HUDEP-2 (cell line): ENCODE data around the gene AUTS2.

Experiments
- DNase-seq, 76 experiments: peaks; one replicate each; lab custom pipeline; 2025; ENCODE audit not compliant: unreplicated experiment in 76 of 76; lab: John Stamatoyannopoulos, UW

Gene AUTS2

DNA sequence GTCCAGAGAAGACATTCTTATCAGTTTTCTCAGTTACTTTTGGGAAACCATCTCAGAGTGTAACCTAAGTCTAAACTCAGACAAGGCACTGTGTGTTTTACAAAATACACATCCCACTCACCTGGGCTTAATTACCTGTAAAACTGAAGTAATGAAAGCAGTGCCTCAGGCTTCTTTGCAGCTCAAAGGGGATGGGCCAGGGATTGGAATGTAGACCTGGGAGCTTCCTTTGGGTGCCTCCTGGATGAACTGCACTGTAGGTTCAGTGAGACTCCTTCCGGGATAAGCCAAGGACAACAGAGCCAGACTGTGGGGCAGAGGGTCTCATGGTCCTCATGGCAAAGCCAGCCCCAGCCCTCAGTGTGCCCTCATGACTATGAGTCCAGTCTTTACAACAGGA lies 861.3 kb downstream of the AUTS2 start:
- no peak for DNase-seq

DNA sequence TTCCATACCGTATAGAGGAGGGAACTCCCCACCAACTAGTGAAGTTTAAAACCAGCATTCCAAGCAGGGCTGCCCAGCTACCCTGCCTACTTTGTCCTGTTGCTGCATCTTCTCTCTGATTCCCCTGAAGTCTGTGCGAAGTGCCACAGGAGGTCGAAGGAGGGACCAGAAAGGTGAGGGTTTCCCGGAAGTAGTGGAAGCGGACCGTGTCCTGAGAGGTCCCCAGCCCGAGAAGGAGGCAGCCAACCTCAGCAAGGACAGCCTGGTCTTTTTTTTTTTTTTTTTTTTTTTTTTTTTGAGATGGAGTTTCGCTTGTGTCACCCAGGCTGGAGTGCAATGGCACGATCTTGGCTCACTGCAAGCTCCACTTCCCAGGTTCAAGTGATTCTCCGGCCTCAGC lies 861.8 kb downstream of the AUTS2 start:
- no peak for DNase-seq

DNA sequence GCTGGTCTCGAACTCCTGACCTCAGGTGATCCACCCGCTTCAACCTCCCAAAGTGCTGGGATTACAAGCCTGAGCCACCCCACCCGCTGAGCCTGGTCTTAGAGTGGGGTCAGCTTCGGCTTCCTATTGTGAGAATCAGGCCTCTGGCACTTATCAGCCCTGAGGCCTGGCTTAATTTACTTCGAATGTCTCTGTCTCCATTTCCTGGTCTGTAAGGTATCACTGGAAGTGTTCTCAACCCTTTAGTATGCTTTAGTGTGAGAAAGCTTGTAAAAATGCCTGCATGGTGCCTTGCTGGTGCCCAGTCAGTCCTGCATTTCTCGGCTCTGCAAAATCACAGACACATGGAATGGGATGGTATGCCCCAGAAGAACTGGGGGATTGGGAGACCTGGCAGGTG lies 862.3 kb downstream of the AUTS2 start:
- DNase-seq, result no peak

DNA sequence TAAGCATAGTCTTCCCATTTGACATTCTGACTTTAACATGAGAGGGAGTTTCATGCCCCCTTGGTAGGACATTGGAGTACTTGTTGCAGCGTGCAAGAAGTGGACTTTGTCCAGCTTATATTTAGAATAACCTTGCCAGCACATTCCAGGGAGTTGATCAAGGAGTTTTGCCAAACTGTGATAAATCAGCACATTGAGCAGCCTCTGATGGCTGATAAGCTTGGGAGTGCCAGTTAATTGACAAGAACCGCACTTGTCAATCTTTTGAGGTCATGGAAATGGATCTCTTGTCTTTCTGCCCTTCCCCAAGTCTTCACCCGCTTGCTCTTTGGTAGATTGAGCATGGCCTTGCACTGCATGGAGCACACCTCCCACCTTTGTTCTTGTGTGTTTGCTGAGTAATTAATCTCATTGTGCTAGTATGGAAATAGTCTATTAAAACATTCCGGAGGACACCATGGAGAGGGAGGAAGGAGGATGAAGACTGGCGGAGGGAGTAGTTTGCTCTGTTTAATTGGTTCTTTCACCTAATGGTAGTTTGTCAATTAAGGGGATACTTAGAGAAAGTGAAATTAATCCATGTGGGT lies 865.2 kb downstream of the AUTS2 start:
- DNase-seq, result no peak

DNA sequence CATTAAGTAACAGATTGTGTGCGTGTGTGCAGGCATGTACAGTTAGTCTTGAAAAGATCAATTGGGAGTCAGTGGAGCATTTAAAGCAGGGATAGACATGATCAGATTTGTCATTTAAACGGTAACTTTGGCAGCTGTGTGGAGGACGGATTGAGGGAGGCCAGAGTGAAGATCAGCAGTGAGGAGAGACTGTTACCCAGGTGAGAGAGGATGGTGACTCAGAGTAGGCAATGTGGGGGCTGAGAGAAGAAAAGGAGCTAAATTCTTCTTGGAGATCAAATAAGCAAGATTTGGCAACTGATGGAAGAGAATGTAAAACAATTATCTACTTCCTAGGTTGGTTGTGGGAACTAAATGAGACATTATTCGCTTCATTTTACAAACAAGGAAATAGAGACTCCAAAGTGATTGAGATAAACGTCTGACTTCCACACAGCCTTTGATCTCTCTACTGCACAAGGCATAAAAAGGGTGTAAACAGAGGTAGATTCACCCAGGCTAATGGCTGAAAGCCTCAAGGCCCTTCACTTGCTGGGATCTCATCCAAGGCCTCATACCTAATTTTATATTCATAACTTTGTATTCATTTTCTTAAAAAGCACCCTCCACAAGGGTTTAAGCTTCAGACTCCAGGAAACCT lies 868.6 kb downstream of the AUTS2 start:
- DNase-seq, result no peak

DNA sequence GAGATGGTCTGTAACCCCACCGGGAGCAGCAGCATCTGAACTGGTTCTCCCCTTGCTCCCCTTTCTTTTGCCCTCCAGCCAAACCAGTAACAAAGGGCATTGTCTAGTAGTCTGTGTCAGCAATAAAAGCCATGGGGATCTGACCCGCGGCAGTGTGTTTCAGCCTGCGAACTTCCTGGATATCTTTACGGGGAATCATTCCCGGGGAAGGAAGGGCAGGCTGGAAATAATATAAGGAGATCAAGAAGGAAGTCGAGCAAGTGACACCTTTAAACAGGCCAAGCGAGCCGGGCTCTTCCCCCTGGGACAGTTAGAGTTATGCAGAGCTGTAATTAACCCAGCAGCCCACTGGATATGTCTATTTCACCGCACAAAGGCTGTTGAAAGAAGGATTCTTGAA lies 872.5 kb downstream of the AUTS2 start:
- DNase-seq, result no peak

DNA sequence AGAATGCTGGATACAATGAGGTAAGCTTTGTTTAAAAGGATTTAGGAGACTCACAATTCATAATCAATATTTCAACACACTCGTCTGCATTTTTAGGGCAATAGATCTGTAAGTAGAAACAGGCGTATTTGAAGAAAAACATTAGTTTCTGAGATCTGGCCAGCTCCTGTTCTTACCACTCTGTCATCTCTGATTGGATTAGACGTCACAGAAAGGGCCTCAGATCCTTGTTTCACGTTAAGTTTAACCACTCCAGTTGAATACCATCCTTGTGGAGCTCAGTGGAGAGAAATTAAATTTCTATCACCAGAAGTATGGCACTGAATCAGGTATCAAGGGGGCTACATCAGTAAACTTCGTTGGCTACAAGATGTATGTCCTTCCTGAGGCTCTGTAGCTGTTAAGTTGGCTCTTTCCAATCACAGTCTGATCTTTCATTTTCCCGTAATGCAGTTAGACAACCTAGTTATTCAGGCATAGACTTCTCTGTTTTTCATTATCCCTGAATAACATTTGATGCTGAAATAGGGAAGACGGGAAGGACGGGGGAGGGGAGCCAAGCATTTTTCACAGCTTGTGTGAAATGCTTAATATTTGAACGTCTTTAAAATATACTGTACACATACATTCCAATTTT lies 874.4 kb downstream of the AUTS2 start:
- DNase-seq, result no peak

DNA sequence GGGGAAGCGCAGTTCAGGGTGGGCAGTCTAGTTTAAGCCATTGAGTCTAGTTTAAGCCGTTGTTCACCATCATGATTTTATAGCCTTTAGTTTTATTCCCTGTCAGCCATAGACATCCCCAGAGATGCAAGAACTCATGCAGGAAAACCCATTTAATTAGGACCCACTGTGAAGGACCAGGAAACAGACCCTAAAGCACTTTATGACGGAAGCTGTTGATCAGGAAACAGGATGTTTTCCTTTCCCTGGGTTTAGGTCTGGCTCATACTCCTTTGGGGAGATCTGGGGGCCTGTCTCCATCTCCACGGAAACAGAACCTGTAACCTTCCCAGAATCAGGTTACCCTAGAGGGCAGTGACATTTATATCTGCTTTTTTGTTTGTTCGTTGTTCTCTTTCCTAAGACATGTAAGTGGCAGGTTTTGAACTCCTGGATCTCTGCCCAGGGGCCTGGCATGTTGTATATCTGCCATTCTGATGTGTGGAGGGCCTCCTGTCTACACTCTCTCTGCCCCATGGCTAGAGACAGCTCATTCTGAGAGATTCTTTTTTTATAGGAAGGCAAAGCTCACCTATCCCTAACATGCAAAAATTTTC lies 876.5 kb downstream of the AUTS2 start:
- DNase-seq, result no peak

DNA sequence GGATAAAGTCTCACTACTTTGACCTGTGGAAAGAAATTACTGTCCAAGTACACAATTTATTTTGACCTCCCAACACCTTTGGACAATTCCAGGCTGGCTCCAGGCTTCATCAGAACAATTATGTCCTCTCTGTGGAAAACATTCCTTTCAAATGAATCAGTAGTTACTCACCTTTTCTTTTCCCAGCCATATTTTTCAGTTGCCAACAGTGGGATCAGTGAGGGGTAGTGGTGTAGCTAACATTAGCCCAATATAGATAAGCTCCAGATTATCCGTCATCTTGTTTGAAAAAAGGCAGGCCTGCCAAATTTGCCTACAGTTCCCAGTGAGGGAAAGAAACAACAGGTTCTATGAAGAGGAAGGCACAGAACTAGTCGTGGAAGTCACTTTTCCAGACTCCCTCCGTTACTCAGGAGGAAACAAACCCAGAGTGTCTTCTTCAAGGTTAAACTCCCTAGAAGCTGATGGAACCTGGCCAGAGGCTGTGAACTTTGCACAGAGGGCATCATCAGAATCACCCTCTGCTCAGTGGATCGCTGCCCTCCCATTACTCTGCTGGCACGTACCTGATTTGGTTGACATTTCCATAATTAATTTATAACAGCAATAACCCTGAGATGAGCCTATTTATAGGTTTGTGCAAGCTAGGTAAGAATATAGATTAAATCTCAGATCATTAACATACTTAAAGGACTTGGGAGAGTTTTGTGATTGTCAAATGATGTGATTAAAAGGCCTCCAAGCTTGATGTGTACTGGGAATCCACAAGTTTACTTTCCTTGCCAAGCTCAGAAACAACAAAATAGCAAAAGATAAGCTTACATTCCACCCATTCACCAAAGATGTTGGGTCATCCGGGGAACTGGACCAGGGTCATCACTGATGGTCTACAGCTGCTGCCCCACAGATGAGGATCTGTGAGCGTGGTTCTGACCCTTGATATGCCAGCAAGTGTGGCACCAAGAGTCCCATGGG lies 879.0 kb downstream of the AUTS2 start:
- no peak for DNase-seq

DNA sequence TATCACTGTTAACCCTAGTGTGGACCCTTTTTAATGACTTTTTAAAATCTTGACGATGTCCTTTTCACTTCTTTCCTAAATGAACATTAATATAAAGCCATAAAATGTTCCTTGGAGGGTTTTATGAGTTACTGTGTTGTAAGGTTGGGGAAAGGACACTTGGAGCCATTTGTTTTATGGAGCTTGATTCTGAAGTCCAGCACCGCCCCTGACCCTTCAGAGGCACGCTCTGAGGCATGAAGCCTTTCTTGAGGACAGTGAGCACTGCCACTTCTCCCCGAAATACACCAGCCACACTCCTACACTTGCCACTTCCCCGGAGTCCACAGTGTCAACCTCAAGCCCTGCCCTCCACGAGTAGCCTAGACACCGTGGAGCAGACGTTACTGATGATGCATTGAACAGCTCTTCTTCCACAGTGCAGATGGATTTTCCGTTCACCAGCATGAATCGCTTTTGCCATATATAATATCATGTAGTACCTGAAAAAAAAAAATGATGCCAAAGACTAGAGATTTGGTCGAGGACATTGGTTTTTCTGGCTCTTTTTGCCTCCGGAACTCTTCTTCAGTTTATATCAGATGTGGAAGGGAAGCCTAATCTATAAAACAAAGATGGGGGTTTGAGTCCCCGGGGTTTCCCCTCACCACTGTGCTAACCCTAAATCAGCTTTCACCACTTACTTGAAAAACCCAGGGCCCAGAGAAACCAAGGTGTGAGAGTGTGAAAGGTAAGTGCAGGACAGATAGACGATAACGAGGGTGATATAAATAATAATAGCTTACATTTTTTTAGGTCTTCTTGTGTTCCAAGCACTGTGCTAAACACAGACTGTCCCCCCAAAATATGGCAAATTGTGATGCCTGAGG lies 881.1 kb downstream of the AUTS2 start:
- no peak for DNase-seq

DNA sequence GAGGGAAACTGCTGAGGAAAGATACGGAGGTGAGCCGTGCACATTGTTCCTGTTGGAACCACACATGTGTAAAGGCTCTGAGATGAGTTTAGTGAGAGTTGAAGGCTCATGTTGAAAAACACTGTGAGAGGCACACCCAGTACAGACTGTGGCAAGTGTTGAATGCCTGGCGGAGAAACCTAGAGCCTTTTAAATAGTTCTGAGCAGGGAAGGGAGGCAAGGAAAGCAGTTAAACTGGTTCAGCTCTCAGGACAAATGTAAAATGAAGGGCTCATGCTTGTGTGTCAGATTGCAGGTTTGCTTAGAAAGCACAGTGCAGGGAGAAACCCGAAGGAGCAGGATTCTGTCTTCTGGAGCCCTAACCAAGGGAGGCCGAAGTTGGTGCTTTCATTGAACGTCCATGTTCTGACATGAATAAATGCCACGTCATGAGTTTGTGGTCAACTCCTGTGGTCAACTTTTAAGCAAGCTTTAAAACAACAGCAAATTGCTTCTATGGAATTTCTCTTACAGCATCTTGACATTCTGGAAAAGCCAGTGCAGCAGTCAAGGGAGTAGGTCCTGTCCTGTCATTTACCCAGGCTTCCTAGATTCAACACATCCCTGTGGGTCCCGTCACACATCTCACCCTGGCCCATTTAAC lies 882.8 kb downstream of the AUTS2 start:
- DNase-seq, result no peak

DNA sequence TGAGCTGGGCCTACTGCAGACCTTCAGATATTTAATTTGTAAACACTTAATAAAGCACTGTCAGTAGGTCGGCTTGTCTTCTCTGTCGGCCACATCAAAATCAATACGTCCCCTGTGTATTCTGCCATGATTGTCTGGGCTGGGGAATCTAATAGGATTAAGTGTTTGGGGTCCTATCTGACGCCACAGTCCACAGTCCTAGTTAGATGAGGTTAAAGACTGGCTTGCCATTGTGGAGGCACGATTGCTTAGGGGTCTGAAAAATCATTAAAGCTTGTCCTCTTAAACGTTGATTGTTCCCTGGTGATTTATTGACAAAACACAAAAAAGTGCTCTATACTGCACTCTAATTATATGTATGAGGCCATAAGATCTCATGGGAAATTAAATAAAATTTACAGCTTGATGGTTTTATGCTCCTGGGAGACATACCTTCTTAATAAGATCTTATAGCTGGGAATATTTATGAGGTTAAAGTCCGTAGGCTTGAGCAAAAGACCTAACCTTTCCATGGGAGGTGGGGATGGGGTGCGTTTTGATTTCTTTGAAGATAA lies 883.4 kb downstream of the AUTS2 start:
- no peak for DNase-seq

DNA sequence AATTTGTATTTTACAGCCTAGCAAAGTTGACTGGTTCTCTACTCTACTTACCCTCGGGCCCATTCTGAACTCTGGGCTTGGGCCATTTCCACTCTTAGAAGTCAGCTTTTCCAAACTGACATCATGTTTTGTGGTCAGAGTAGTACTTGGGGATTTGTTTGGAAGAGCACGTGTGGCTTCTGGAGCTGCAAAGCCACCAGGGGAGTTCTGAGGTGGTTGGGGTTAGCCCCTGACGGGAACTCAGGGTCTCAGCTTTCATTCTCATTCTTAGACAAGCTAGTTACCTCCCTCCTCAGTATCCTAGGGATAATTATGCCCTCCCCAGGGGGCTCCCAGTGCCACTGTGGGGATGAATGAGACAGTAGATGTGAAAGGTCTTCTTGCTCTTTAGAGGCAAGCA lies 886.0 kb downstream of the AUTS2 start:
- no peak for DNase-seq

DNA sequence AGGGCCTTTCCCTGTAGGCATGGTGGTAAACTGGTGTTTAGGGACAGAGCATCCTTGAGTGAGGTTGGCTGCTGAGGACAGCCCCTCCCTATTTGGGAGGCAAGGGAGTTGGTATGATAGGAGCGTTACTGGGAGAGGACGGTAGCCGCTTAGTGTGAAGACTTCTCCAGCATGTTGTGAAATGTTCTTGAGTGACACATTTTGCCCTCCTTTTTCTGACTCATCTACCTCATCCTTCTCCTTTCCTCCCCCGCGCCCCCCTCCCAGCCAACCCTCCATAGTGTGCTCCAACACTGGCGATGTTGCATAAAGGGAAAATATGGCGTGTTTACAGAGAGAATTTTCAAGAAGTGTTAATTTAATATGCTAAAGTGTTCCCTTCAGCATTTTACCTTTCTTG lies 888.7 kb downstream of the AUTS2 start:
- no peak for DNase-seq

DNA sequence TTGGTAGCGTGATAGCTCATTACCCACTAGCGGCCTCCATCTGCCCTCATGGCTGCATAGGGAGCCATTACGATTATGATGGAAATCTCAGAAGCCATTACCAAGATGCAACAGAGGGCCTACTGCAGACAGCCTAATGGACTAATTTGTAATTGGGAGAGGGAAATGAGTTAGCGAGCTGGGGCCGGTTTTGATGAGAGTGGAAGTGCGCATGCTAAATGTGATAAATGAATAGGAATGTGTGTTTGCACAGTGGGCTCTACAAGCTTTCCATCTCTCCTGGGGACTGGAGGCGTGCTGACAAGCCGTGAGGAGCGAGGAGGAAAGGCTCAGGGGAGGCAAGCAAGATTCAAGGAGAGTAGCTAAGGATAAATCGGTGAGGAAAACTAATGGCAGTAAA lies 889.2 kb downstream of the AUTS2 start:
- no peak for DNase-seq

DNA sequence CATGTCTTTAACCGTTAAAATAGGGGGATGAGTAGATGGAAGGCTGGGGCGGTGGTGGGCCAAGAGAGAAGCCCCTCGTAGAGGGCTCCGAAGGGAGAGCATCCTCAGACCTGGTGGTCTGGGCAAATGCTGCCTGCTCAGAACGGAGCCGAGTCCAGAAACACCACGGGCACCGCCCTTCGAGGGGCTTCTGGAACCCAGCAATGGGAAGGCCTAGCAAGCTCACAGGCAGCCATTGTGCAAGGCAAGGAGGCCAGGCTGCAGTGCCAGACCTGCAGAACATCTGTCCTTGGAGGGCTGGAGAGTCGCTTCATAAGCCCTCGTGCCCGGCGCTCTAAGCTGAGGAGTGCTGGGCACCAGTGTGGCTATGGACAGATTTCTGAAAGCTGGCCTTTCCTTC lies 889.6 kb downstream of the AUTS2 start:
- DNase-seq, result no peak

DNA sequence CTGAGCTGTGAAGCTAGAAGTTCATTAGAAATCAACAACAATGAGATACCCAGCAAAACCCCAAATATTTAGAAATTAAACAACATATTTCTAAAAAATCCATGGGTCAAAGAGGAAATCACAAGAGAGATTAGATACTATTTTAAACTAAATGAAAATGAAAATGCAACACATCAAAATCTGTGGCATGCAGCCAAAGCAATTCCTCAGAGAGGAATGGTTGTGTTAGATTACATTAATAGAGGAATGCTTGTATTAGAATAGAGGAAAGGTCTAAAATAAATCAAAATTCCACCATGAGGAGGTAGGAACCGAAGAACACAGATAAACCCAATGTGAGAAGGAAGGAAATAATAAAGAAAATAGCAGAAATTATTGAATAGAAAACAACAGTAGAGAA lies 891.5 kb downstream of the AUTS2 start:
- DNase-seq, result no peak

DNA sequence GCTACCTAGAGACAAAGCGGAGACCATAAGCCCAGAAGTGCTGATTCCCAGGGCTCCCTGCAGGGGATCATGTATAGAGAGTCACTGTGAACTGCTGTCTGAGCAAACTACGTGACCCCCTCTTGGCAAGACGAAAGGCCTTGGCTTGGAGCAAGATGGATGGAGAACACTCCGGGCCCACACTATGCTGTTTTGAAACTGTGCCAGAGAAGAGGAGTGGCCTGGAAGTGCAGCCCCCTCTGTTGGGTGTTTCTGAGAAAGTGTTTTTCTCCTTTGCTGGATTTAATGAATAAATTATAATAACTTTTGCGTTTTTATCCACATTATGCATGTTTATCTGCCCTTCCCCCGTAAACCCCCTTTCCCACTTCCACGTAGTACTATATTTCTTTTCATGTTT lies 894.4 kb downstream of the AUTS2 start:
- DNase-seq, result no peak
